ES-I3 (cell line): ENCODE data around the gene LAYN.

ENCODE experiments used
- H3K36me3 ChIP-seq: 2 replicates; pipeline ENCODE4 v1.6.1; 2013; ENCODE audit warnings: mild to moderate bottlenecking, low read length, control low read depth, moderate library complexity; ENCODE audit not compliant: insufficient read depth
- H3K4me1 ChIP-seq: 2 replicates; pipeline ENCODE4 v1.6.1; 2013; ENCODE audit warnings: mild to moderate bottlenecking, control low read depth, low read length; ENCODE audit not compliant: insufficient read depth
- H3K9ac ChIP-seq: 2 replicates; pipeline ENCODE4 v1.6.1; 2013; ENCODE audit warnings: low read depth, mild to moderate bottlenecking, low read length, moderate library complexity
- H3K9me3 ChIP-seq: 2 replicates; pipeline ENCODE4 v1.6.1; 2013; ENCODE audit warnings: mild to moderate bottlenecking, low read length, moderate library complexity; ENCODE audit not compliant: control insufficient read depth, insufficient read depth

The LAYN gene

GRCh38 chr11:111582881-111583280 is 42.4 kb downstream of the LAYN start:
- H3K36me3 ChIP-seq = no peaks in the 10 kb centered on the region
- no peaks in the 10 kb centered on the region for H3K4me1 ChIP-seq
- H3K9ac ChIP-seq = no peak overlapping the region
- no peaks in the 10 kb centered on the region; the same call in 1 of the 2 replicates for H3K9me3 ChIP-seq

- Histone ChIP-seq H3K4me1 (no peaks in the 10 kb centered on the region), H3K36me3 (no peaks in the 10 kb centered on the region), H3K9me3 (no peaks in the 10 kb centered on the region; the same call in 1 of the 2 replicates), H3K9ac (no peak overlapping the region)
Observed at GRCh38 chr11:111585371-111585770, 44.9 kb downstream of the LAYN start.

- no peak overlapping the region for H3K9ac ChIP-seq
- no peaks in the 10 kb centered on the region for H3K4me1 ChIP-seq
- no peaks in the 10 kb centered on the region; the same call in 1 of the 2 replicates for H3K9me3 ChIP-seq
- H3K36me3 ChIP-seq = no peaks in the 10 kb centered on the region
Observed at GRCh38 chr11:111586388-111586831, 45.9 kb downstream of the LAYN start.

- Histone ChIP-seq H3K4me1 (no peaks in the 10 kb centered on the region), H3K9me3 (no peaks in the 10 kb centered on the region; the same call in 1 of the 2 replicates), H3K36me3 (no peaks in the 10 kb centered on the region), H3K9ac (no peak overlapping the region)
Observed at GRCh38 chr11:111589114-111589513, 48.6 kb downstream of the LAYN start.

GRCh38 chr11:111589886-111590499 is 49.5 kb downstream of the LAYN start:
- Histone ChIP-seq H3K4me1 (no peaks in the 10 kb centered on the region), H3K9ac (no peak overlapping the region), H3K36me3 (no peaks in the 10 kb centered on the region), H3K9me3 (no peaks in the 10 kb centered on the region; the same call in 1 of the 2 replicates)

GRCh38 chr11:111591187-111591960 is 50.9 kb downstream of the LAYN start:
- no peaks in the 10 kb centered on the region; the same call in 1 of the 2 replicates for H3K9me3 ChIP-seq
- no peaks in the 10 kb centered on the region for H3K4me1 ChIP-seq
- H3K9ac ChIP-seq = no peak overlapping the region
- H3K36me3 ChIP-seq = no peaks in the 10 kb centered on the region

GRCh38 chr11:111592491-111592890 is 52.0 kb downstream of the LAYN start:
- Histone ChIP-seq H3K4me1 (no peaks in the 10 kb centered on the region), H3K9me3 (no peaks in the 10 kb centered on the region; the same call in 1 of the 2 replicates), H3K9ac (no peak overlapping the region), H3K36me3 (no peaks in the 10 kb centered on the region)

GRCh38 chr11:111596319-111596718 is 55.8 kb downstream of the LAYN start:
- H3K4me1 ChIP-seq = 0 out of 2 replicates have a peak, but pooled peaks cover 2% of the 10 kb centered on the region

GRCh38 chr11:111598148-111598547 is 57.6 kb downstream of the LAYN start:
- H3K9me3 ChIP-seq = no peaks in the 10 kb centered on the region
- H3K36me3 ChIP-seq = no peaks in the 10 kb centered on the region
- no peak overlapping the region for H3K9ac ChIP-seq
- H3K4me1 ChIP-seq = 0 out of 2 replicates have a peak, but pooled peaks cover 6% of the 10 kb centered on the region

More at GRCh38 chr11:111596319-111596718, 55.8 kb downstream of the LAYN start:
- no peaks in the 10 kb centered on the region for H3K9me3 ChIP-seq
- H3K36me3 ChIP-seq = no peaks in the 10 kb centered on the region
- H3K9ac ChIP-seq = no peak overlapping the region

GRCh38 chr11:111598559-111598958 is 58.0 kb downstream of the LAYN start:
- no peaks in the 10 kb centered on the region for H3K9me3 ChIP-seq
- H3K4me1 ChIP-seq = 0 out of 2 replicates have a peak, but pooled peaks cover 6% of the 10 kb centered on the region
- H3K9ac ChIP-seq = no peak overlapping the region
- H3K36me3 ChIP-seq = no peaks in the 10 kb centered on the region

- Histone ChIP-seq H3K9ac (peak overlapping the region; percentile 39; the same call in 1 of the 2 replicates), H3K9me3 (no peaks in the 10 kb centered on the region), H3K4me1 (peaks cover 10% of the 10 kb centered on the region; the same call in 1 of the 2 replicates), H3K36me3 (no peaks in the 10 kb centered on the region)
Observed at GRCh38 chr11:111601636-111601978, 61.1 kb downstream of the LAYN start.

GRCh38 chr11:111601979-111602864 is 61.7 kb downstream of the LAYN start, which contains the start of gene SIK2:
SIK2 (plus strand) TSS chr11:111602449; CDS start chr11:111602564, 115 bp downstream.
- H3K4me1 ChIP-seq = peaks cover 10% of the 10 kb centered on the region; the same call in 1 of the 2 replicates
- no peaks in the 10 kb centered on the region for H3K36me3 ChIP-seq
- no peaks in the 10 kb centered on the region for H3K9me3 ChIP-seq
- H3K9ac ChIP-seq = peak within 1 kb of the TSS; percentile 84

GRCh38 chr11:111602865-111603610 is 62.5 kb downstream of the LAYN start:
- Histone ChIP-seq H3K4me1 (peaks cover 10% of the 10 kb centered on the region; the same call in 1 of the 2 replicates), H3K9me3 (no peaks in the 10 kb centered on the region), H3K36me3 (no peaks in the 10 kb centered on the region), H3K9ac (peak overlapping the region; percentile 84)
